ENCODE data around the gene ACRV1. TPM values are rescaled to one million over a fixed set of nuclear protein-coding genes. Genes with fewer than 3 reads are reported as not detected.

ACRV1 gene
- total RNA-seq, 1 experiment from 2014 or later = 0.26 TPM

GRCh38 chr11:125627236-125627910, 53.3 kb downstream of the ACRV1 start:
- intact Hi-C loops (cut with micrococcal nuclease; ENCODE audit: unreplicated experiment) (loop anchor here (5.0 kb wide), 1 partner anchor 245 kb away; no protein-coding TSS in a partner anchor), in situ Hi-C loops (cut with HindIII; ENCODE audit: low pct_unique_long_range_greater_than_20kb, low sequenced_read_pairs) (no loop called here)
- H3K9me3 ChIP-seq (ENCODE audit: control insufficient read depth, insufficient read depth, low read depth, low read length) = no peaks in the 10 kb centered on the region
- H3K36me3 ChIP-seq (ENCODE audit: control insufficient read depth, insufficient read depth, low read length) = peaks cover 22% of the 10 kb centered on the region
- BruUV-seq (replicated peaks) = no TSS peak
- TF ChIP-seq REST (IDR thresholded peaks at IDR 0.05; ENCODE audit: insufficient read depth in 1 of 2, low read depth in 2 of 2, low read length in 1 of 2) = no peak
- TF ChIP-seq POLR2AphosphoS5 (IDR thresholded peaks at IDR 0.05; ENCODE audit: low read depth, low read length) = no peak
- no peak for TF ChIP-seq SIN3A (IDR thresholded peaks at IDR 0.05; ENCODE audit: borderline replicate concordance, insufficient read depth, low read depth, low read length)
- no peak for TF ChIP-seq TCF7L2 (IDR thresholded peaks at IDR 0.05; ENCODE audit: low read depth, low read length)
- no peak for TF ChIP-seq CTCF (IDR thresholded peaks at IDR 0.05)
- H3K4me1 ChIP-seq (ENCODE audit: control insufficient read depth, insufficient read depth, low read length) = peaks cover 16% of the 10 kb centered on the region
- ChIA-PET CTCF (no interaction called here), POLR2A (no interaction called here)
- no peaks in the 10 kb centered on the region for H3K27me3 ChIP-seq (ENCODE audit: control insufficient read depth, insufficient read depth, low read length)
- ATAC-seq (no peak), DNase-seq (ENCODE audit: low read depth, low spot score) (no peak)
- peak overlapping the region; percentile 67 to 74 for H3K4me3 ChIP-seq (ENCODE audit: low read depth in 2 of 2, low read length in 2 of 2)
- peak overlapping the region; percentile 87 for H3K27ac ChIP-seq (ENCODE audit: low read length)

GRCh38 chr11:125626288-125626950, 54.2 kb downstream of the ACRV1 start:
- H3K36me3 ChIP-seq (ENCODE audit: control insufficient read depth, insufficient read depth, low read length) = peaks cover 19% of the 10 kb centered on the region
- in situ Hi-C loops (cut with HindIII; ENCODE audit: low pct_unique_long_range_greater_than_20kb, low sequenced_read_pairs) = no loop called here
- TF ChIP-seq SIN3A (IDR thresholded peaks at IDR 0.05; ENCODE audit: borderline replicate concordance, insufficient read depth, low read depth, low read length) (peak; percentile 76; the same call in 1 of the 2 replicates), REST (IDR thresholded peaks at IDR 0.05; ENCODE audit: insufficient read depth in 1 of 2, low read depth in 2 of 2, low read length in 1 of 2) (no peak), POLR2AphosphoS5 (IDR thresholded peaks at IDR 0.05; ENCODE audit: low read depth, low read length) (0 out of 2 replicates have a peak, but pooled peaks have one; percentile 12), TCF7L2 (IDR thresholded peaks at IDR 0.05; ENCODE audit: low read depth, low read length) (no peak), CTCF (IDR thresholded peaks at IDR 0.05) (peak; percentile 70)

More at GRCh38 chr11:125626288-125626950, 54.2 kb downstream of the ACRV1 start:
- peak; percentile 10; the same call in 1 of the 2 replicates for ATAC-seq
- Histone ChIP-seq H3K4me3 (ENCODE audit: low read depth in 2 of 2, low read length in 2 of 2) (peak overlapping the region; percentile 67 to 74), H3K27ac (ENCODE audit: low read length) (peak overlapping the region; percentile 87), H3K9me3 (ENCODE audit: control insufficient read depth, insufficient read depth, low read depth, low read length) (no peaks in the 10 kb centered on the region), H3K4me1 (ENCODE audit: control insufficient read depth, insufficient read depth, low read length) (peaks cover 24% of the 10 kb centered on the region), H3K27me3 (ENCODE audit: control insufficient read depth, insufficient read depth, low read length) (no peaks in the 10 kb centered on the region)
- BruUV-seq (replicated peaks) = TSS peak; percentile 79
- DNase-seq (ENCODE audit: low read depth, low spot score) = peak; percentile 68
- ChIA-PET CTCF (no interaction called here), POLR2A (interaction anchor here (0.6 to 1.0 kb wide), 2 partner anchors 34 to 1524 kb away, joined by 3 to 4 read pairs; no protein-coding TSS in a partner anchor)
- intact Hi-C loops (cut with micrococcal nuclease; ENCODE audit: unreplicated experiment) = loop anchor here (5.0 kb wide), 1 partner anchor 246 kb away; no protein-coding TSS in a partner anchor
